DMS153 treated with DMSO at 0.1 percent for 48 hours (cell line): ENCODE data around the gene TIGD4.

Source experiments
- DNase-seq: peaks from one replicate; lab custom pipeline; 2025; ENCODE audit not compliant: unreplicated experiment; lab: John Stamatoyannopoulos, UW

Gene TIGD4

GRCh38 chr4:152779513-152780266 is at the start of gene TIGD4, which contains the start of gene ARFIP1:
TSS of gene TIGD4 (minus strand) at chr4:152779730. CDS start at chr4:152771004, 8,726 bp downstream.
TSS of gene ARFIP1 (plus strand) at chr4:152779954. CDS start at chr4:152829634, 49,680 bp downstream.
- peak; percentile 91 for DNase-seq

GRCh38 chr4:152828122-152828521 is 48.6 kb upstream of the TIGD4 start:
- DNase-seq = no peak

GRCh38 chr4:152825336-152825735 is 45.8 kb upstream of the TIGD4 start:
- DNase-seq = no peak

GRCh38 chr4:152824561-152824960 is 45.0 kb upstream of the TIGD4 start:
- no peak for DNase-seq

- no peak for DNase-seq
Observed at GRCh38 chr4:152822323-152822722, 42.8 kb upstream of the TIGD4 start.

GRCh38 chr4:152820073-152820472 is 40.5 kb upstream of the TIGD4 start:
- DNase-seq = no peak

- no peak for DNase-seq
Observed at GRCh38 chr4:152819026-152819645, 39.6 kb upstream of the TIGD4 start.

GRCh38 chr4:152817331-152817730 is 37.8 kb upstream of the TIGD4 start:
- DNase-seq = no peak

- no peak for DNase-seq
Observed at GRCh38 chr4:152815078-152815477, 35.5 kb upstream of the TIGD4 start.

- DNase-seq = no peak
Observed at GRCh38 chr4:152810715-152811287, 31.3 kb upstream of the TIGD4 start.

- DNase-seq = no peak
Observed at GRCh38 chr4:152808670-152809069, 29.1 kb upstream of the TIGD4 start.

GRCh38 chr4:152807294-152807829 is 27.8 kb upstream of the TIGD4 start:
- DNase-seq = no peak

- DNase-seq = no peak
Observed at GRCh38 chr4:152806501-152807125, 27.1 kb upstream of the TIGD4 start.

- no peak for DNase-seq
Observed at GRCh38 chr4:152805818-152806217, 26.3 kb upstream of the TIGD4 start.

- no peak for DNase-seq
Observed at GRCh38 chr4:152805071-152805650, 25.6 kb upstream of the TIGD4 start.

GRCh38 chr4:152803541-152803940 is 24.0 kb upstream of the TIGD4 start:
- DNase-seq = no peak

GRCh38 chr4:152795891-152796290 is 16.4 kb upstream of the TIGD4 start:
- no peak for DNase-seq

- no peak for DNase-seq
Observed at GRCh38 chr4:152786627-152787026, 7.1 kb upstream of the TIGD4 start.

GRCh38 chr4:152785639-152786615 is 6.4 kb upstream of the TIGD4 start:
- DNase-seq = no peak
